GM10847 (cell line): ENCODE results near the gene DDAH1.

Experiments
- POLR2A ChIP-seq: IDR thresholded peaks from 2 replicates; pipeline ENCODE4 v1.6.1; 2011; ENCODE audit not compliant: insufficient read length; ENCODE audit errors: extremely low read depth

The DDAH1 gene

DNA sequence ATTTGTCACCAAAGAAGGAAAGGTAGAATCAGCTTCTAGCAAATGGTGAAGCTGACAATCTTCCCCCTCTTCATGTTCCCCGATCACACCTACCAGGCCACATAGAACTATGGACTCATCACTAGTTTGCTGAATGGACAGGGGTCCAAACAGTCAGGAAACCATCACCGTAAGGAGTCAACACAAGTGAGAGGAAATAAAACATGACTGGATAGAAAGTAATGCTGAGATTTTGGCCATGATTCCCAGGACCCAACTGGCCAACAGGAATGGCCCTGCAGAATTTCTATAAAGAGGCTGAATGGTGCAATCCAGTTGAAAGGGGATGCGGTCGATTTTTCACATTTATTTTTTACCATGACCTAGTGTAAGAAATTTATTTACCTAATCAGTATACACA, 10.7 kb downstream of the DDAH1 start:
- no peak for TF ChIP-seq POLR2A

DNA sequence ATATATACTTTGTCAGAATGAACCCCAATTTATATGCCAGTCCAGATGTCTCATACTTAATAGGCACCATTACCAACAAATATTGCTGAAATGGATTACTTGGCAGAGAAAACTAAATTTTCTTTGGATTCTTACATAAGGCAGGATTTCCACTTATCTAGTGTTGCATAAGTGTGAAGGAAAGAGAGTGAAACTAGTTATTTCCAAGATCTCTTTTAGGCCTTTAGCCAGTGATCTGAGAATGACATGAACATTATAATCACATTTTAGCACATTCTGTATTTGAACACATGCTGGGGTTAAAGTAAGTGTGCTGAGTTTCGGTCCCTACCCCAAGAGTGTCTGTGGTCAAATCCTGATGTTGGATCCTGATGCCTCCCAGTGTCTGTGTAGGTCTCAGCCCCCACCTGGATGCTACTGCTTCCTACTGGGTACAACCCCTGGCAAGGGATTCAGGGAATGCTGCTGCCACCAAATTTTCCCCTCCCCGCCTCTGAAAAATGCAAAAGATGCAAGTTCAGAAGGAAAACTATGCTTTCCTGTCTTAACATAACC, 11.2 kb downstream of the DDAH1 start:
- no peak for TF ChIP-seq POLR2A

DNA sequence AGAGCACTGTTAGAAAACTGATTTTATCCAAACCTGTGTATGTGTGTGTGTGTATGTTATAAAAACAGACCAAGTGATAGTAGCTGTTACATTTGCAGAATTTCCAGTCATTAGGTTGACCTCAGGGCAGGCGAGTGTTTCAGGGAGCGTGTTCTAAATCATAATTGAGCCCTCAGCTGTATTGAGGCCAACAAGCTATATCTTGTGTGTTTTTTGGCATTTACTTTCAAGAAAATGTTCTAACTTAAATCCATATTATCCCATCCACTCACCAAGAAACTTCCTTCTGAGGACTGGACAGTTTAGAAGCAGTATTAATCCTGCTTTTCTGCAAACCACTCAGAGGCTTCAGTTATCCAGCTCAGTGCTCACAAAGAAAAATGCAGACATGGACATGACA, 12.0 kb downstream of the DDAH1 start:
- TF ChIP-seq POLR2A = no peak

DNA sequence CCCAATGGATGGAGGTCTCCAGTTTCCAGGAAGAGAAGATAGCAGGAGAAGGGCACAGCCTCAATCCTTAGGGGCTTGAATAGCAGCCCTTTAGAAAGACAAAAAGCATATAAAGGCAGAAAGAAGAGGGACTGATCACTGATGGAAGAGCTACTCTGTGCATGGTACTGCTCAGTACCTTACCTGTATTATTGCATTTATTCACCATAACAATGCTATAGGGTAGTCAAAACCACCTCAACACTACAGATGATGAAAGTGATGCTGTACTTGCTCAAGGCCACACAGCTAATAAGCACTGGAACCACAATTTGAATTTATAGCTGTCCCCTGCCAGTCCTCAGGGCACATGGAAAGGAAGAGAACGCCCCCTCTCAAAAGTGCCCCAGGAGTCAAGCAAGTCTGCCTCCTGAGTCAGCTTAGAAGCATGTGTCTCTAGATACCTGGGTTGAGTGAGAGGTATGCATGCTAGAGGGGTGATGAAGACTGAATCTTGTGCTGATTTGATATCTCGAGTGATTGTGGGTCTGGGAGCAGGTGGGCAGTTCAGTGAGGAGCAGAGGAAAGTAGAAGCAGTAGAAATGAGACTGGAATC, 13.6 kb downstream of the DDAH1 start:
- no peak for TF ChIP-seq POLR2A

DNA sequence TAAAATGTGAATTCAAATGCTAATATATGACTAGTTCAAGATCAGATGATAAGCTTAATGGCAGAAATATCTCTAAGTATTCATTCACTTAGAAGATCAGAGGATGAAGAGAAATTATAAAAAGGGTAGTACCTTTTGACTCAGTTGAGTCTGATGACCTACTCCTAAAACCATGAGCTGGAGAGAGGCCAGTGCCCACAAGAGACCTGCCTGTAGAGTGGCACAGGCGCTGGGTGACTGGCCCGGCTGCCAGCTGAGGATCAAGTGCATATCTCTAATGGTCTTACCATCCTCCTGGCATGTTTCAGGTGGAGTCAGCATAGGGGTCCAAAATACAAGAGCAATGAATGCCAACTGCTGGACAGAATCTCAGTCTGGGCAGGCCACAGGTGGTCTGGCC, 14.1 kb downstream of the DDAH1 start:
- no peak for TF ChIP-seq POLR2A

DNA sequence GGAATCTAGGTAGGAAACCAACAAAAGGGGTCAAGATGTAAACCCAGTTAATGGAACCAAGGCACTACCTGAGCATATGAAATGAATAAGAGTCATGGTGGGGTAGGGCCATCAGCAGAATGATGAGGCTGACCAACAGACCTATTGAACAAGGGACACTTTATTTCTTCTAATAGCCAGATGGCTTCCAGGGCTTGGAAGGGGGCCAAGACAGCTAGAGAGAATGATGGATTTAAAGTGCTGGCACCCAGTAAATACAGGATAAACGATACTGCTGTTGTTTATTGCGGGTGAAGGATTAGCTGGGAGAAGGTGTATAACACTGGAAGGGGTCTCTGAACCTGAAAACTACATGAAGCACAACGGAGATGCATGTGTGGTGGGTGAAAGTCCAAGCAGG, 15.6 kb downstream of the DDAH1 start:
- no peak for TF ChIP-seq POLR2A

DNA sequence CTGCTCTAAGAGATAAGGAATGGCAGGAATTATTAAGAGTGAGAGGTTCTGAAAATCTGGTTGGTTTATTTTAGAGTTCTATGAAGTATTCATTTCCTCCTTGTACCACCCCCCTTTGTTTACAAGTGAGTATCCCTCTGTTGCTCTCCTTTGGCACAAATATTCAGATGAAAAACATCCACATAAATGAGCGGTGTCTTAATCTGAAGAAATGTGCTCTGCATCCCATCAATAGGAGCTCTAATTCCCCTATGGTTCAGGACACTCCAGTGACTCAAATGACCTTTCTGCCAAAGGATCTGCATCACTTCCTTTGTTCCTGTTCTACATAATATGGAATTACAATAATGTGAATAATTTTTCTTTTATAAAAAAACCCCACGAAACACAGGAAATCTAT, 16.6 kb downstream of the DDAH1 start:
- no peak for TF ChIP-seq POLR2A

DNA sequence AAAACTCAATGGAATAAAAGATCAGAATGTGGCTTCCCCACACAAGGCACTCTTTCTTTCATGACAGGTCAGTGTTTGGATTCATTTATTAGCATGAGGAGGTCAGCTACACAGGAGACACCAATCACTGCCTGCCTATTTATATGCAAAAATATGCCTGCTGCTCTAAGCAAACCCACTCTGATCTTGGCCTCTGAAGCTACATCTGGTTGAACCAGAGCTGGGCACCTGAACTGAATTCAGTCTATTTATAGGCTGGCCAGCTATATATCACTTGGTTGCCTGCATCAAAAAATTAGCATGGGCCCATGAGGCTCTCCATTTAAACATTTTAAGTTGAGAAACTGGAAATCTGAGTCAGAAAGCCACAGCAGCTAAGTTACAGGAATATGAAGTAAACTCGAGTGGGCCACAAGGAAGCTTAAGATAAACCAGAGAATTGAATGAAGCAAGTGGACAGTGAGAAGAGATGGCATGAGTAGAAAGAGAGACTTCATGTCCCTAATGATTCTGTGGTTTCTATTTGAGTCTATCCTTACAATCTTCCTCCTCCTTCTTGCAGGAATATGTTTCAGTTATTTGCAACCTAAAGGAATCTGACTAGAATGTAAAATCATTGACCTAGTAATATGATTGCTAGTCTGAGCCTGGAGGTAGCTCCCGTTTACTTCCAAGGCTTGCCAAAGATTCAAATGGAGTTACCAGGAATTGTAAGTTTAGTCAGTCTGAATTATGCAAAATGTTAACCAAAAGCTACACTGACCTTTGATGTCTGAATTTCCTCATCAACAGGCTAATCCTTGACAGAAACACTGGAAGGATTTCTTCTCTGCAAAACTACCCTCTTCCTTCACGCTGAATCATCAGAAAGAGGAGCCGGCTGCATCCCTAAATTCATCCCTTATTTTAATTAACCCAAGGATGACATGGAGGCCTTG, 17.7 kb downstream of the DDAH1 start:
- no peak for TF ChIP-seq POLR2A

DNA sequence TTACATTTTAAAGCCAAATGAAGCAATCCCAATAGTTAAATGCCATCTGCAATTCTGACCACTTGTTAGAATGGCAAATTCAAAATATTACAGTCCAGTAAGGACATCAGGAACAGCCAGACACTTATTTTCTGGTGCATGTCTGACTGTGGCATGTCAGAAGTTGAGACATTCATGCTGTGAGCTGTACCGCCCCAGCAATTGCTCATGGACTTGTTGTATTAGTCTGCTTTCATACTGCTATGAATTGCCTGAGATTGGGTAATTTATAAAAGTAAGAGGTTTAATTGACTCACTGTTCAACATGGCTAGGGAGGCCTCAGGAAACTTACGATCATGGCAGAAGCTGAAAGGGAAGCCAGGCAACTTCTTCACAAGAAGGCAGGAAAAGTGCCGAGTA, 19.1 kb downstream of the DDAH1 start:
- no peak for TF ChIP-seq POLR2A

DNA sequence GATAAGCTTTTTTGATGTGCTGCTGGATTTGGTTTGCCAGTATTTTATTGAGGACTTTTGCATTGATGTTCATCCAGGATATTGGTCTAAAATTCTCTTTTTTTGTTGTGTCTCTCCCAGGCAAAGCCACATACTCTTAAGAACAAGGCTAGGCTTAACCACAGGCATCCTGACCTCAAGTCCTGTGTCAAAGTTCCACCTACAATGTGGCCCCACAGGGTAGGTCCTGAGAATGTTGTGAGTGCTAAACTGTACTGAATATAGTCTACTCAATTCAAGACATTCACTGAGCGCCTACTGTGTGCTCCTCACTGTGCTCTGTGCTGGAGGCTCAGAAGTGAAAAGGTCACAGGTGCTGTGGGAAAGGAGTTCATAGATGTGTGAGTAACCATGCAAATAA, 20.6 kb downstream of the DDAH1 start:
- no peak for TF ChIP-seq POLR2A

DNA sequence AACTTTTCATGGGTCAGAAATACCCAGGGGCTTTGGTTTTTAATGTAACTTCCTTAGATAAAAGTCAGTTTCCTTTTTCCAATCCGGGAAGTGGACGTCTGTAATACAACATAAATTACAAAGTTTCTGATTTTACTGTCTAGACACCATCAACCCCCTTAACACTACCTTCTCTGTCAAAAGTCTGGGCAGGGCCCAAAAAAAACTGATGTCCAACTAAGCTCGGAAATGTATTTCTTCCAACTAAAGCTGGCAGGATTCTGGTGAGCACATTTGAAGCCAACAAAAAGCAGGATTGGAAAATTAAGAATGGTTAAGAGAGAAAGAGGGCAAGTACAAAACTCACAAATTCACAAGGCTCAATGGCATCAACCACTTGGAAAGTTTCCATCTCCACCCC, 24.3 kb downstream of the DDAH1 start:
- TF ChIP-seq POLR2A = no peak

DNA sequence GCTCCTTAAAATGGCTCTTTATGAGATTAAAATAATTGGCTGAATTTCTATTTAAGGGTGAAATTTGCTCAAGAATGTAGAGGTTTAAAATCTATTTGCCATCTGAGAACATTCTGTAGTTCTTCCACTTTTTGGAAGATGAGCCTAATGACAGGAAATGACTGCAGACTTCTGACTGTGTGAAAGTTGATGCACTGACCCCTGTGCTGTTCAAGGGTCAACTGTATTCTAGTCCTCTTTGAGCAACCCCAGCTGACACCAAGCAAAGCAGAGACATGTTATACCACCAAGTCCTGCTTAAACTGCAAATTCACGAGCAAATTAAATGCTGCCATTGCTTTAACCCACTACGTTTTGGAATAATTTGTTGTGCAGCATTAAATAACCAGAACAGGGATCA, 26.6 kb downstream of the DDAH1 start:
- TF ChIP-seq POLR2A = no peak

DNA sequence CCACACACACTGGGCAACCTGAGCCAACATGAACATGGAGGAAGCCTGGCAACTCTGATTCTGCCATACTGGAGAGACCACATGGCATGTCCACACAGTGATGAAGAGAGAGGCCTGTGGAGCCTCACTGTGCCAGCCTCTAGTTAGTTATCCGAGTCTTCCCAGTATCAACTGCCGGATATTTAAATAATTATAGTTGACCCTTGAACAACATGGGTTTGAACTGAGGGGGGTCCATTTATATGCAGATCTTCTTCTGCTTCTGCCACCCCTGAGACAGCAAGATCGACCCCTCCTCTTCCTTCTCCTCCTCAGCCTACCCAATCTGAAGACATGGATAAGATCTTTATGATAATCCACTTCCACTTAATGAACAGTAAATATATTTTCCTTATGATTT, 27.8 kb downstream of the DDAH1 start:
- TF ChIP-seq POLR2A = no peak

DNA sequence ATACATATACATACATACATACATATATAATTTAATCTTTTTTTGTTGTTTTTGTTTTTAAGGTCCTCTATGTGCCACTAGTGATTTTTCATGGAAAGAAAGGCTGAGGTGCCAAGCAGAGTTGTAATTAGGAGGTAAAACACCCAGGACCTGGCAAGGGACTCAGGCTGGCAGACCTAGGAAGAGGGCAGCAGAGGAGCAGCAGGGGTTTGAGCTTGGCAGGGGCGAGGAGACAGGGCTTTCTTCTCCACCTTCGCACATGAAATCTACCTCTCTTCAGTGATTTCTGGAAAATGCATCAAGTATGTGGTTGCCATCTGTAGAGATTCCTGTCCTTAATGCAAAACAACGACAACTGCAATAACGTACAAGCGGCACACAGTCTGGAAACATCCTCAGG, 31.9 kb downstream of the DDAH1 start:
- no peak for TF ChIP-seq POLR2A

DNA sequence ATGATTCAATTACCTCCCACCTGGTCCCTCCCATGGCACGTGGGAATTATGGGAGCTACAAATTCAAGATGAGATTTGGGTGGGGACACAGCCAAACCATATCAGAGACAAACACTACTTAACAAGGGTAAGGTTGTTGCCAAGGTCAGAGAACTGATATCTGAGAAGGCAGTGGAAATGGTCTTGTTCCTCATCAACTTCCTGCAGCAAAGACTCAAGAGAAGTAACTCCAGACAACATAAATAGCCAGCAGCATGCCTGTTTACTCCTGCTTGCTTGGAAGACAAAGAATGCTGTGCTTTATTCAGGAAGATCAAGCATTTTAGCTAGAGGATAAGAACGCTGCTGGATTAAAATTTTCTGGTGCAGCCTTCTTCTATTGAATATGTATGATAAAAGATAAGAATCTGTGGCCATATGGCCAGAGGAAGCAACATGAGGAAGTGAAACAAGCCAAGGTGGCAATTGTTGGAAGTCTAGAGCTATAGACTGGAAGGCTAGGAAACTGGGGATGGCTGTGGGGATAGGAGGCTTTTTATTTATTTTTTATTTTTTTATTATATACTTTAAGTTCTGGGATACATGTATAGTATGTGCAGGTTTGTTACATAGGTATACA, 36.4 kb downstream of the DDAH1 start:
- no peak for TF ChIP-seq POLR2A

DNA sequence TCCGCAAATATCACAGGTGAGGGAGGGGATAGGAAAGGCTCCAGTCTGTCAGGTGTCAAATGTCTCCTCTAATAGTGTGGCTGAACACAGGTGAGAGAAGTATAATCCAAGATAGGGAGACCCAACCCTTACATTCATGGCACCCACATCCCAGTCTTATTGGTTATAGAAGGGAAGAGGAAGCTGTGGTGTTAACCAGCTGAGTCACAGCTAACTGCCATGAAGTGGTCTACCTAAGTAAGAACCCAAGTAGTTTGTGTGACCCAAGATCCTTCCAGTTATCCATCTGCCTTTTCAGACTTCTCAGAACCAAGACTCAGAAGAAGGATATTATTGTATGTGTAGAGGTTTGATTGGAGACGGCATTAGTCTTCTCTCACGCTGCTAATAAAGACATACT, 37.1 kb downstream of the DDAH1 start:
- no peak for TF ChIP-seq POLR2A
